HepG2 (cell line): ENCODE measurements around the gene ZNF620. TPM values are rescaled to one million over a fixed set of nuclear protein-coding genes. Genes with fewer than 3 reads are reported as not detected.

ENCODE experiments used
- CENPX ChIP-seq: sonication (generic); formaldehyde crosslinking; IDR thresholded peaks from 2 replicates; pipeline ENCODE4 v1.9.0; 2021; ENCODE audit warnings: mild to moderate bottlenecking, missing genetic modification reagents, moderate library complexity
- CREM ChIP-seq, 2 experiments: sonication (generic) in 1 of 2; formaldehyde crosslinking in 1 of 2; IDR thresholded peaks; 2 replicates each; pipeline versions ENCODE4 v1.4.0 to v1.6.1; 2016 to 2020; ENCODE audit warnings: antibody characterized with exemption in 1 of 2, mild to moderate bottlenecking in 1 of 2, missing genetic modification reagents in 1 of 2
- GABPB1 ChIP-seq: IDR thresholded peaks from 2 replicates; pipeline ENCODE4 v1.6.1; 2016; ENCODE audit warnings: mild to moderate bottlenecking, missing genetic modification reagents, moderate library complexity, missing compliant biosample characterization
- HMGXB4 ChIP-seq, 2 experiments: sonication (generic) in 1 of 2; formaldehyde crosslinking in 1 of 2; IDR thresholded peaks; 2 replicates each; pipeline versions ENCODE4 v1.4.0 to v1.6.1; 2018 to 2020; ENCODE audit warnings: missing genetic modification reagents in 2 of 2, borderline replicate concordance in 1 of 2, low read depth in 1 of 2, mild to moderate bottlenecking in 1 of 2, missing biosample characterization in 1 of 2
- ISL2 ChIP-seq: sonication (generic); formaldehyde crosslinking; IDR thresholded peaks from 2 replicates; pipeline ENCODE4 v1.5.0; 2020; ENCODE audit warnings: missing genetic modification reagents
- KDM4B ChIP-seq: sonication (generic); formaldehyde crosslinking; IDR thresholded peaks from 2 replicates; pipeline ENCODE4 v1.4.0; 2020; ENCODE audit warnings: missing genetic modification reagents
- KLF15 ChIP-seq: sonication (generic); formaldehyde crosslinking; IDR thresholded peaks from 2 replicates; pipeline ENCODE4 v1.8.1; 2023; ENCODE audit warnings: borderline replicate concordance, mild to moderate bottlenecking, inconsistent platforms, missing genetic modification reagents, mixed read lengths
- POGZ ChIP-seq: sonication (generic); formaldehyde crosslinking; IDR thresholded peaks from 2 replicates; pipeline ENCODE4 v1.4.0; 2020; ENCODE audit warnings: mild to moderate bottlenecking, missing genetic modification reagents
- SALL2 ChIP-seq: sonication (generic); formaldehyde crosslinking; IDR thresholded peaks from 2 replicates; pipeline ENCODE4 v1.8.1; 2023; ENCODE audit warnings: mild to moderate bottlenecking, missing genetic modification reagents, inconsistent platforms
- SNAPC5 ChIP-seq: sonication (generic); formaldehyde crosslinking; IDR thresholded peaks from 2 replicates; pipeline ENCODE4 v1.8.1; 2023; ENCODE audit warnings: mild to moderate bottlenecking, missing genetic modification reagents, borderline replicate concordance
- ZBTB7B ChIP-seq: sonication (generic); formaldehyde crosslinking; IDR thresholded peaks from 2 replicates; pipeline ENCODE4 v1.4.0; 2020; ENCODE audit warnings: missing genetic modification reagents
- ZC3H13 ChIP-seq: sonication (generic); formaldehyde crosslinking; IDR thresholded peaks from 2 replicates; pipeline ENCODE4 v1.8.1; 2023; ENCODE audit warnings: mild to moderate bottlenecking, missing genetic modification reagents, moderate library complexity
- ZNF251 ChIP-seq: sonication (generic); formaldehyde crosslinking; IDR thresholded peaks from 2 replicates; pipeline ENCODE4 v1.9.0; 2021; ENCODE audit warnings: mild to moderate bottlenecking, missing genetic modification reagents
- ZNF274 ChIP-seq: sonication (generic); formaldehyde crosslinking; IDR thresholded peaks from 2 replicates; pipeline ENCODE4 v1.5.1; 2020; ENCODE audit warnings: mild to moderate bottlenecking, missing genetic modification reagents
- ZNF280D ChIP-seq: sonication (generic); formaldehyde crosslinking; IDR thresholded peaks from 2 replicates; pipeline ENCODE4 v1.5.1; 2020; ENCODE audit warnings: mild to moderate bottlenecking, missing genetic modification reagents
- ZNF496 ChIP-seq: sonication (generic); formaldehyde crosslinking; IDR thresholded peaks from 2 replicates; pipeline ENCODE4 v1.8.1; 2023; ENCODE audit warnings: mild to moderate bottlenecking, moderate library complexity, missing genetic modification reagents; ENCODE audit not compliant: insufficient replicate concordance
- ZNF614 ChIP-seq: IDR thresholded peaks from 2 replicates; pipeline ENCODE4 v1.6.1; 2018; ENCODE audit warnings: missing biosample characterization, missing genetic modification reagents, inconsistent platforms, borderline replicate concordance
- polyA plus RNA-seq, 8 experiments: library from polyadenylated mRNA; depleted of rRNA in 3 of 8; stranded (reverse) in 7 of 8; unstranded in 1 of 8; fragments of >200 nt; fragmentation: Illumina TruSeq in 4 of 8; extraction: Trizol in 4 of 8; gene quantifications; 2 replicates each; pipeline versions ENCODE4 v1.2.1 to v1.2.3, GENCODE V29; 2011 to 2016; ENCODE audit warnings: low read depth in 4 of 8, missing spikeins in 1 of 8, mixed read lengths in 1 of 8; ENCODE audit not compliant: insufficient read depth in 1 of 8
- total RNA-seq, 5 experiments: library from RNA; depleted of rRNA; stranded (reverse); fragments of >200 nt; fragmentation: Illumina TruSeq; extraction: Trizol; gene quantifications; 2 replicates each; pipeline ENCODE4 v1.2.3, GENCODE V29; 2016; ENCODE audit warnings: low read depth in 1 of 5
- TF ChIP-seq, protein P1 (sequence below), 2 experiments: fragments of 450-650 bp in 1 of 2; sonication (generic) in 1 of 2; formaldehyde crosslinking; IDR thresholded peaks; 2 replicates each; pipeline versions ENCODE4 v1.5.0 to v1.8.0; 2020 to 2022; ENCODE audit warnings: mild to moderate bottlenecking in 1 of 2, missing genetic modification reagents in 1 of 2
- TF ChIP-seq, protein P2 (sequence below): sonication (generic); formaldehyde crosslinking; IDR thresholded peaks from 2 replicates; pipeline ENCODE4 v1.9.0; 2022; ENCODE audit warnings: missing genetic modification reagents, mild to moderate bottlenecking, borderline replicate concordance

The ZNF620 gene
- total and polyA plus RNA-seq, 2 of the 13 experiments (the other 11 are each of a cell fraction or from before 2014, with no cell fraction given) = 2.3 to 12.2 TPM

DNA sequence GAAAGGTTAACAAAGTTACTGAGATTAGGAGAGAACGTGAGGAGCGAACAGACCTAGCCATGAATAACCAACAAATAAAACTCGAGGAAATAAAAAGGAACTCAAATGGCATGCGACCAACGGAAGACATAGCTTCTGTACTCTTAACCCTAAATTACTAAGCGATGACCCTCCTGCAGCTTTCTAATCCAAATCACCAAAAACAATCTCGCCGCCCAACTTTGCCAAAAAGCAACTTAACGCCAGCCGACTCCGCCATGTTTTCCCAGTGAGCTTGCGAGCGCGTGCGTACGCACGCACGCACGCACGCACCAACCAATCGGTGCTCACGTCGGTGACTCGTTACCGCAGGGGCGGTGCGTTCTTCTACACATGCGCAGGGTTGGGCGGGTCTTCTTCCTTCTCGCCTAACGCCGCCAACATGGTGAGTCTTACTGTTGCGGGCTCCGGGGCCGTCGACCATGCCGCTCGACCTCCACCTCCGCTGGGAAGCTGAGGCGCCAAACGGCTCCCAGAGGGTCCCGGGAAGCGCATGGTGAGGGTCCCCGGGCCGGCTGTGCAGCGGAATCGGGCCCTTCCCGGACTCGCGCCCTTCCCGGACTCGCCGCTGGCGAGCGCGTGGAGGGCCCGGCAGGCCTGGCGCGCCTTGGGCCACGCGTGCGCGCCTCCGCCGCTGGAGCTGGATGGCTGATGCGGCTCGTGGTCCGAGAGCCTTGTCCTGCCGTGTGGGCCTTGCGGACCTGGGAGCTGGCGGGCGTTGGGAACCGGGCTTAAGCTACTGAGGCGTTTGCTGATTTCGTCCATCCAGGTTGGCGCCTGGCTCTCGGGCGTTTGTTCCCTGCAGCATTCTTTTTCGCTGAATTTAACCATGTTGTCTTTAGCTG lies 48.7 kb upstream of the ZNF620 start, which contains the start of gene RPL14 (continued):
- TF ChIP-seq ZNF251 (no peak), POGZ (CRISPR knock-in tag) (peak; percentile 69; the same call in 1 of the 2 replicates), CENPX (CRISPR knock-in tag) (no peak), KLF15 (CRISPR knock-in tag) (peak; percentile 37; the same call in 1 of the 2 replicates), ZNF614 (no peak), ZNF280D (CRISPR knock-in tag) (peak; percentile 75; the same call in 1 of the 2 replicates), ZNF496 (CRISPR knock-in tag) (no peak), ISL2 (CRISPR knock-in tag) (peak; percentile 57; the same call in 1 of the 2 replicates), KDM4B (CRISPR knock-in tag) (no peak), CREM (IDR thresholded peaks at IDR 0.05) (peak; percentile 83), CREM (CRISPR knock-in tag; IDR thresholded peaks at IDR 0.05) (no peak), ZBTB7B (peak; percentile 33; the same call in 1 of the 2 replicates), HMGXB4 (CRISPR knock-in tag; IDR thresholded peaks at IDR 0.05; ENCODE audit: borderline replicate concordance in 1 of 2, low read depth in 1 of 2) (peak; percentile 76 to 81; a peak in 3 of 4 replicates), ZC3H13 (CRISPR knock-in tag) (no peak), SNAPC5 (CRISPR knock-in tag) (no peak), GABPB1 (CRISPR knock-in tag) (peak; percentile 77), ZNF274 (peak; percentile 73), SALL2 (peak; percentile 75; the same call in 1 of the 2 replicates)
- TF ChIP-seq, protein P1, sequence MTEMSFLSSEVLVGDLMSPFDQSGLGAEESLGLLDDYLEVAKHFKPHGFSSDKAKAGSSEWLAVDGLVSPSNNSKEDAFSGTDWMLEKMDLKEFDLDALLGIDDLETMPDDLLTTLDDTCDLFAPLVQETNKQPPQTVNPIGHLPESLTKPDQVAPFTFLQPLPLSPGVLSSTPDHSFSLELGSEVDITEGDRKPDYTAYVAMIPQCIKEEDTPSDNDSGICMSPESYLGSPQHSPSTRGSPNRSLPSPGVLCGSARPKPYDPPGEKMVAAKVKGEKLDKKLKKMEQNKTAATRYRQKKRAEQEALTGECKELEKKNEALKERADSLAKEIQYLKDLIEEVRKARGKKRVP (CRISPR knock-in tag; IDR thresholded peaks at IDR 0.05) = peak in 1 of 2 experiments; percentile 60; a peak in 1 of 4 replicates
- TF ChIP-seq, protein P2, sequence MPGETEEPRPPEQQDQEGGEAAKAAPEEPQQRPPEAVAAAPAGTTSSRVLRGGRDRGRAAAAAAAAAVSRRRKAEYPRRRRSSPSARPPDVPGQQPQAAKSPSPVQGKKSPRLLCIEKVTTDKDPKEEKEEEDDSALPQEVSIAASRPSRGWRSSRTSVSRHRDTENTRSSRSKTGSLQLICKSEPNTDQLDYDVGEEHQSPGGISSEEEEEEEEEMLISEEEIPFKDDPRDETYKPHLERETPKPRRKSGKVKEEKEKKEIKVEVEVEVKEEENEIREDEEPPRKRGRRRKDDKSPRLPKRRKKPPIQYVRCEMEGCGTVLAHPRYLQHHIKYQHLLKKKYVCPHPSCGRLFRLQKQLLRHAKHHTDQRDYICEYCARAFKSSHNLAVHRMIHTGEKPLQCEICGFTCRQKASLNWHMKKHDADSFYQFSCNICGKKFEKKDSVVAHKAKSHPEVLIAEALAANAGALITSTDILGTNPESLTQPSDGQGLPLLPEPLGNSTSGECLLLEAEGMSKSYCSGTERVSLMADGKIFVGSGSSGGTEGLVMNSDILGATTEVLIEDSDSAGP (CRISPR knock-in tag) = peak; percentile 89
